GM23338 (cell line): ENCODE data around the gene PRSS57. TPM values are rescaled to one million over a fixed set of nuclear protein-coding genes. Genes with fewer than 3 reads are reported as not detected.

Experiments
- ATAC-seq: fragments of 200-7000 bp; cut with Tn5 transposase; 3 replicates; pipeline ENCODE4 v1.9.1; 2020
- DNase-seq: peaks from one replicate; pipeline ENCODE4 v3.0.0-alpha.2; 2015; ENCODE audit warnings: low spot score
- H2AFZ ChIP-seq: fragments of 200-600 bp; sonication (generic); 2 replicates; pipeline ENCODE4 v1.8.0; 2016; ENCODE audit warnings: antibody characterized with exemption, mild to moderate bottlenecking, moderate library complexity
- H3F3A ChIP-seq: fragments of 200-600 bp; sonication (generic); replicated peaks from 2 replicates; pipeline ENCODE4 v1.8.0; 2017; ENCODE audit warnings: antibody characterized with exemption, mixed run types, low read depth
- H3K27ac ChIP-seq: fragments of 200-600 bp; sonication (generic); 2 replicates; pipeline ENCODE4 v1.6.1; 2016; ENCODE audit warnings: low read depth
- H3K27me3 ChIP-seq: fragments of 200-600 bp; sonication (generic); 2 replicates; pipeline ENCODE4 v1.8.0; 2016; ENCODE audit warnings: mild to moderate bottlenecking, mixed run types, moderate library complexity; ENCODE audit not compliant: insufficient read depth
- H3K36me3 ChIP-seq: fragments of 200-600 bp; sonication (generic); 2 replicates; pipeline ENCODE4 v1.8.0; 2016; ENCODE audit warnings: mild to moderate bottlenecking; ENCODE audit not compliant: insufficient read depth
- H3K4me1 ChIP-seq: fragments of 200-600 bp; sonication (generic); 2 replicates; pipeline ENCODE4 v1.8.0; 2016; ENCODE audit warnings: mild to moderate bottlenecking, moderate library complexity; ENCODE audit not compliant: insufficient read depth
- H3K4me2 ChIP-seq: fragments of 200-600 bp; sonication (generic); 2 replicates; pipeline ENCODE4 v1.7.1; 2017; ENCODE audit warnings: mixed run types
- H3K4me3 ChIP-seq: fragments of 200-600 bp; sonication (generic); 2 replicates; pipeline ENCODE4 v1.6.1; 2016; ENCODE audit warnings: mixed run types
- H3K79me2 ChIP-seq: fragments of 200-600 bp; sonication (generic); replicated peaks from 2 replicates; pipeline ENCODE4 v1.8.0; 2017; ENCODE audit warnings: mild to moderate bottlenecking; ENCODE audit not compliant: insufficient read depth
- H3K9me2 ChIP-seq: fragments of 200-600 bp; sonication (generic); 2 replicates; pipeline ENCODE4 v1.8.0; 2017; ENCODE audit not compliant: insufficient read depth
- H4K20me1 ChIP-seq: fragments of 200-600 bp; sonication (generic); replicated peaks from 2 replicates; pipeline ENCODE4 v1.8.0; 2017; ENCODE audit warnings: mild to moderate bottlenecking; ENCODE audit not compliant: insufficient read depth
- H3K27ac Mint-ChIP-seq: 2 replicates; pipeline ENCODE4 v1.8.0; 2020; ENCODE audit warnings: inconsistent platforms, mild to moderate bottlenecking, moderate library complexity, mixed read lengths
- H3K27me3 Mint-ChIP-seq: 3 replicates; pipeline ENCODE4 v1.8.0; 2022; ENCODE audit warnings: low read depth, mild to moderate bottlenecking, moderate library complexity, mixed read lengths, inconsistent platforms; ENCODE audit not compliant: insufficient read depth, poor library complexity
- H3K36me3 Mint-ChIP-seq: 3 replicates; pipeline ENCODE4 v1.8.0; 2021; ENCODE audit warnings: low read depth, mild to moderate bottlenecking, inconsistent platforms, moderate library complexity, mixed read lengths
- H3K4me1 Mint-ChIP-seq: 3 replicates; pipeline ENCODE4 v1.8.0; 2020; ENCODE audit warnings: mild to moderate bottlenecking, inconsistent platforms, mixed read lengths
- H3K4me3 Mint-ChIP-seq: 3 replicates; pipeline ENCODE4 v1.8.0; 2021; ENCODE audit warnings: moderate library complexity, mild to moderate bottlenecking, inconsistent platforms, mixed read lengths
- H3K9me3 Mint-ChIP-seq: 3 replicates; pipeline ENCODE4 v1.8.0; 2020; ENCODE audit warnings: moderate library complexity, mild to moderate bottlenecking, inconsistent platforms, mixed read lengths
- CTCF ChIP-seq, 2 experiments: fragments of 200-600 bp in 1 of 2; sonication (generic) in 1 of 2; conservative IDR thresholded peaks; 2 replicates each; pipeline versions ENCODE4 v1.5.1 to v1.6.1; 2016 to 2017; ENCODE audit warnings: antibody characterized with exemption in 2 of 2, low read depth in 2 of 2, mild to moderate bottlenecking in 2 of 2, moderate library complexity in 1 of 2
- ETS1 ChIP-seq: IDR thresholded peaks from 2 replicates; pipeline ENCODE4 v1.6.1; 2016; ENCODE audit warnings: antibody characterized with exemption
- EZH2phosphoT487 ChIP-seq: fragments of 200-600 bp; sonication (generic); IDR thresholded peaks from one replicate; pipeline ENCODE4 v1.8.1; 2018; ENCODE audit warnings: antibody characterized with exemption; ENCODE audit not compliant: unreplicated experiment
- JUNB ChIP-seq: IDR thresholded peaks from one replicate; pipeline ENCODE4 v1.6.1; 2016; ENCODE audit warnings: antibody characterized with exemption; ENCODE audit not compliant: unreplicated experiment
- NANOG ChIP-seq: IDR thresholded peaks from 2 replicates; pipeline ENCODE4 v1.6.1; 2016; ENCODE audit warnings: antibody characterized with exemption, borderline replicate concordance
- POLR2AphosphoS5 ChIP-seq: IDR thresholded peaks from 2 replicates; pipeline ENCODE4 v1.6.1; 2016; ENCODE audit warnings: antibody characterized with exemption, low read depth
- REST ChIP-seq: IDR thresholded peaks from one replicate; pipeline ENCODE4 v1.6.1; 2018; ENCODE audit warnings: antibody characterized with exemption; ENCODE audit not compliant: unreplicated experiment
- ZNF114 ChIP-seq: fragments of 250-450 bp; sonication (Bioruptor Pico); IDR thresholded peaks from 2 replicates; pipeline ENCODE4 v1.5.0; 2020; ENCODE audit warnings: mild to moderate bottlenecking, moderate library complexity
- ZNF331 ChIP-seq: fragments of 250-450 bp; sonication (Bioruptor Pico); IDR thresholded peaks from 2 replicates; pipeline ENCODE4 v1.5.0; 2020; ENCODE audit warnings: low read depth, mild to moderate bottlenecking, moderate library complexity
- polyA plus RNA-seq: library from polyadenylated mRNA; unstranded; fragments of >200 nt; fragmentation: Nextera tagmentation; extraction: Ambion mirVana; gene quantifications from 2 replicates; pipeline ENCODE4 v1.2.1, GENCODE V29; 2016
- total RNA-seq: library from RNA; depleted of rRNA; stranded (reverse); fragments of >200 nt; shearing (Covaris generic); gene quantifications from 2 replicates; pipeline ENCODE4 v1.2.3, GENCODE V29; 2014

The PRSS57 gene
- total and polyA plus RNA-seq, 2 experiments from 2014 or later = 0.34 TPM; not detected in 1

GRCh38 chr19:656751-657559 is 38.3 kb downstream of the PRSS57 start:
- no peak for DNase-seq
- Histone ChIP-seq H3K27me3 (no peaks in the 10 kb centered on the region), H3K4me2 (no peak overlapping the region), H3F3A (peaks cover 6% of the 10 kb centered on the region; the same call in 1 of the 2 replicates), H3K79me2 (peaks cover 98% of the 10 kb centered on the region), H3K27ac (no peak overlapping the region), H3K4me3 (no peak overlapping the region), H3K9me2 (no peaks in the 10 kb centered on the region), H4K20me1 (peaks cover 50% of the 10 kb centered on the region), H2AFZ (no peak overlapping the region), H3K36me3 (no peaks in the 10 kb centered on the region), H3K4me1 (peaks cover 5% of the 10 kb centered on the region)
- TF ChIP-seq POLR2AphosphoS5 = no peak
- no peak for TF ChIP-seq REST
- TF ChIP-seq ZNF331 = no peak
- TF ChIP-seq JUNB = no peak
- Mint-ChIP-seq H3K9me3 (no peaks in the 10 kb centered on the region), H3K36me3 (peaks cover 15% of the 10 kb centered on the region), H3K4me1 (peaks cover 13% of the 10 kb centered on the region), H3K27me3 (peaks cover 8% of the 10 kb centered on the region), H3K4me3 (no peak overlapping the region), H3K27ac (no peak overlapping the region)
- no peak for ATAC-seq

- H3K27me3 Mint-ChIP-seq = peaks cover 7% of the 10 kb centered on the region
- no peaks in the 10 kb centered on the region; the same call in 1 of the 2 replicates for H3K4me1 ChIP-seq
- no peak overlapping the region for H3K4me3 ChIP-seq
- H3K9me2 ChIP-seq = no peaks in the 10 kb centered on the region
- TF ChIP-seq EZH2phosphoT487 (no peak), ETS1 (no peak), REST (no peak), CTCF (conservative IDR thresholded peaks at IDR 0.05; ENCODE audit: low read depth in 2 of 2) (no peak), ZNF114 (CRISPR knock-in tag) (no peak), JUNB (no peak), NANOG (no peak)
- ATAC-seq (no peak), DNase-seq (no peak)
- H3K36me3 Mint-ChIP-seq = peaks cover 17% of the 10 kb centered on the region
- no peaks in the 10 kb centered on the region for H3K27me3 ChIP-seq
- H3K36me3 ChIP-seq = no peaks in the 10 kb centered on the region
- peaks cover 86% of the 10 kb centered on the region for H3K79me2 ChIP-seq
- H4K20me1 ChIP-seq = peaks cover 38% of the 10 kb centered on the region
- H3K4me1 Mint-ChIP-seq = peaks cover 3% of the 10 kb centered on the region; the same call in 2 of the 3 replicates
- H3K4me3 Mint-ChIP-seq = no peak overlapping the region; the same call in 2 of the 3 replicates
- peaks cover 3% of the 10 kb centered on the region; the same call in 1 of the 2 replicates for H3F3A ChIP-seq
- H2AFZ ChIP-seq = no peak overlapping the region
- no peak overlapping the region; the same call in 1 of the 2 replicates for H3K27ac Mint-ChIP-seq
- no peak overlapping the region for H3K4me2 ChIP-seq
- no peak overlapping the region for H3K27ac ChIP-seq
- no peaks in the 10 kb centered on the region for H3K9me3 Mint-ChIP-seq
Observed at GRCh38 chr19:655691-656090, 39.6 kb downstream of the PRSS57 start.
